ENCODE data around the gene AGXT2.

The AGXT2 gene

DNA sequence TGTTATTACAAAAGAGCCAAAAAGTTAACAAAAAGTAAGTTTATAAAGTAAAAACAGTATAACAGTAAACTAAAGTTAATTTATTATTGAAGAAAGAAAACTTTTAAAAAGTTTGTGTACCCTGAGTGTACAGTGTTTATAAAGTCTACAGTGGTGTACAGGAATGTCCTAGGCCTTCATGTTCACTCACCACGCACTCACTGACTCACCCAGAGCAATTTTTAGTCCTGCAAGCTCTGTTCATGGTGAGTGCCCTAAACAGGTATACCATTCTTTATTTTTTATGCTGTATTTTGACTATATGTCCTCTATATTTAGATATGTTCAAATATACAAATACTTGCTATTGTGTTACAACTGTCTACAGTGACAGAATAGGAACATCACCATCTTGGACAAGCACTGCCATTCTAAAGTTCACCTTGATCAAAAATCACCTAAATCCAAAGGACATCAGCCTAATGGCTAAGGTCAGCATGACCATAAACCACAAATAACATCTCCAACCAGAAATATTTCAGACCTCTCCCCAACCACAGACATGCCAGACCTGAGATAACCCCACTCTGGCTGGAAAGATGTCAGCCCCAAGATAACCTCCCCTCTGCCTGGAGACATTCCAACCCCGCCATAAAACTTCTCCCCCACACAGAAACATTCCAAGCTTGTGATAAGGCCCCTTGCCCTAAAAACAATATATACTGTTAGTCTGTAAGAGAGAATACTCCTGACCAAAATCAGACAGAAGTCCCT, 56.1 kb downstream of the AGXT2 start:
- no peak for TF ChIP-seq EZH2 (IDR thresholded peaks at IDR 0.05; ENCODE audit: borderline replicate concordance, low read depth, low read length, severe bottlenecking)
- TF ChIP-seq, protein P1, sequence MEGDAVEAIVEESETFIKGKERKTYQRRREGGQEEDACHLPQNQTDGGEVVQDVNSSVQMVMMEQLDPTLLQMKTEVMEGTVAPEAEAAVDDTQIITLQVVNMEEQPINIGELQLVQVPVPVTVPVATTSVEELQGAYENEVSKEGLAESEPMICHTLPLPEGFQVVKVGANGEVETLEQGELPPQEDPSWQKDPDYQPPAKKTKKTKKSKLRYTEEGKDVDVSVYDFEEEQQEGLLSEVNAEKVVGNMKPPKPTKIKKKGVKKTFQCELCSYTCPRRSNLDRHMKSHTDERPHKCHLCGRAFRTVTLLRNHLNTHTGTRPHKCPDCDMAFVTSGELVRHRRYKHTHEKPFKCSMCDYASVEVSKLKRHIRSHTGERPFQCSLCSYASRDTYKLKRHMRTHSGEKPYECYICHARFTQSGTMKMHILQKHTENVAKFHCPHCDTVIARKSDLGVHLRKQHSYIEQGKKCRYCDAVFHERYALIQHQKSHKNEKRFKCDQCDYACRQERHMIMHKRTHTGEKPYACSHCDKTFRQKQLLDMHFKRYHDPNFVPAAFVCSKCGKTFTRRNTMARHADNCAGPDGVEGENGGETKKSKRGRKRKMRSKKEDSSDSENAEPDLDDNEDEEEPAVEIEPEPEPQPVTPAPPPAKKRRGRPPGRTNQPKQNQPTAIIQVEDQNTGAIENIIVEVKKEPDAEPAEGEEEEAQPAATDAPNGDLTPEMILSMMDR (IDR thresholded peaks at IDR 0.05; ENCODE audit: borderline replicate concordance, extremely low read depth, low read length, poor library complexity, severe bottlenecking), result no peak
- H3K9ac ChIP-seq (ENCODE audit: low read depth, low read length), result no peak overlapping the region
- no peaks in the 10 kb centered on the region for H4K20me1 ChIP-seq (ENCODE audit: insufficient read depth, low read length)
- no peak overlapping the region for H3K27ac ChIP-seq (ENCODE audit: low read length)
- DNase-seq, result no peak
- no peaks in the 10 kb centered on the region for H3K4me1 ChIP-seq (ENCODE audit: insufficient read depth, low read length)
- ATAC-seq (ENCODE audit: insufficient read depth, low read depth), result no peak
- no peaks in the 10 kb centered on the region for H3K79me2 ChIP-seq (ENCODE audit: insufficient read depth, low read length)
- H2AFZ ChIP-seq (ENCODE audit: low read depth, low read length), result no peak overlapping the region
- no peak overlapping the region for H3K4me2 ChIP-seq (ENCODE audit: insufficient read depth, low read length)
- H3K36me3 ChIP-seq (ENCODE audit: insufficient read depth, low read length), result no peaks in the 10 kb centered on the region
- peaks cover 1% of the 10 kb centered on the region for H3K9me3 ChIP-seq (ENCODE audit: insufficient read depth, low read length, severe bottlenecking)
- H3K27me3 ChIP-seq (ENCODE audit: insufficient read depth, low read length, poor library complexity), result peaks cover 4% of the 10 kb centered on the region
- H3K4me3 ChIP-seq (ENCODE audit: low read depth in 1 of 2, low read length in 2 of 2), result no peak overlapping the region

- no peak overlapping the region for H3K4me2 ChIP-seq (ENCODE audit: insufficient read depth, low read length)
- H3K27me3 ChIP-seq (ENCODE audit: insufficient read depth, low read length, poor library complexity), result peaks cover 4% of the 10 kb centered on the region
- no peak for ATAC-seq (ENCODE audit: insufficient read depth, low read depth)
- no peaks in the 10 kb centered on the region for H4K20me1 ChIP-seq (ENCODE audit: insufficient read depth, low read length)
- no peaks in the 10 kb centered on the region for H3K36me3 ChIP-seq (ENCODE audit: insufficient read depth, low read length)
- no peak overlapping the region for H3K4me3 ChIP-seq (ENCODE audit: low read depth in 1 of 2, low read length in 2 of 2)
- H2AFZ ChIP-seq (ENCODE audit: low read depth, low read length), result no peak overlapping the region
- H3K4me1 ChIP-seq (ENCODE audit: insufficient read depth, low read length), result no peaks in the 10 kb centered on the region
- no peak for TF ChIP-seq EZH2 (IDR thresholded peaks at IDR 0.05; ENCODE audit: borderline replicate concordance, low read depth, low read length, severe bottlenecking)
- TF ChIP-seq, protein P1 (IDR thresholded peaks at IDR 0.05; ENCODE audit: borderline replicate concordance, extremely low read depth, low read length, poor library complexity, severe bottlenecking), result no peak
- DNase-seq, result no peak
- no peak overlapping the region for H3K9ac ChIP-seq (ENCODE audit: low read depth, low read length)
- no peaks in the 10 kb centered on the region for H3K79me2 ChIP-seq (ENCODE audit: insufficient read depth, low read length)
- H3K9me3 ChIP-seq (ENCODE audit: insufficient read depth, low read length, severe bottlenecking), result peaks cover 1% of the 10 kb centered on the region
- no peak overlapping the region for H3K27ac ChIP-seq (ENCODE audit: low read length)
These were observed 60.8 kb downstream of the AGXT2 start for GRCh38 chr5:34986965-34987364.

GRCh38 chr5:34982823-34983222, 64.9 kb downstream of the AGXT2 start:
- DNase-seq (no peak), ATAC-seq (ENCODE audit: insufficient read depth, low read depth) (no peak)
- Histone ChIP-seq H3K4me1 (ENCODE audit: insufficient read depth, low read length) (no peaks in the 10 kb centered on the region), H3K9ac (ENCODE audit: low read depth, low read length) (no peak overlapping the region), H4K20me1 (ENCODE audit: insufficient read depth, low read length) (no peaks in the 10 kb centered on the region), H3K9me3 (ENCODE audit: insufficient read depth, low read length, severe bottlenecking) (peaks cover 1% of the 10 kb centered on the region), H3K4me2 (ENCODE audit: insufficient read depth, low read length) (no peak overlapping the region), H3K27ac (ENCODE audit: low read length) (no peak overlapping the region), H2AFZ (ENCODE audit: low read depth, low read length) (no peak overlapping the region), H3K79me2 (ENCODE audit: insufficient read depth, low read length) (no peaks in the 10 kb centered on the region), H3K36me3 (ENCODE audit: insufficient read depth, low read length) (no peaks in the 10 kb centered on the region), H3K27me3 (ENCODE audit: insufficient read depth, low read length, poor library complexity) (no peaks in the 10 kb centered on the region), H3K4me3 (ENCODE audit: low read depth in 1 of 2, low read length in 2 of 2) (no peak overlapping the region)
- no peak for TF ChIP-seq EZH2 (IDR thresholded peaks at IDR 0.05; ENCODE audit: borderline replicate concordance, low read depth, low read length, severe bottlenecking)
- TF ChIP-seq, protein P1 (IDR thresholded peaks at IDR 0.05; ENCODE audit: borderline replicate concordance, extremely low read depth, low read length, poor library complexity, severe bottlenecking), result no peak

All from DND-41 (cell line).